Ectodermal cell (in vitro differentiated cells): ENCODE measurements around the gene SLIT1.
"Not testable (repeated sequence)": the region's sequence is repeated elsewhere in the genome, so short reads cannot be mapped to it uniquely, and the experiment has no call there.

Experiments
- H3K27ac ChIP-seq: 2 replicates; pipeline ENCODE4 v1.7.0; 2013; ENCODE audit warnings: mild to moderate bottlenecking, low read depth, low read length; ENCODE audit not compliant: insufficient read depth, poor library complexity, severe bottlenecking
- H3K27me3 ChIP-seq: 2 replicates; pipeline ENCODE4 v1.7.0; 2013; ENCODE audit warnings: mild to moderate bottlenecking, low read length; ENCODE audit not compliant: insufficient read depth, control insufficient read depth, poor library complexity, severe bottlenecking
- H3K36me3 ChIP-seq: one replicate; pipeline ENCODE4 v1.7.0; 2013; ENCODE audit warnings: low read length; ENCODE audit not compliant: control insufficient read depth, insufficient read depth
- H3K4me1 ChIP-seq: one replicate; pipeline ENCODE4 v1.7.0; 2013; ENCODE audit warnings: low read length; ENCODE audit not compliant: control insufficient read depth, insufficient read depth
- H3K4me3 ChIP-seq: 2 replicates; pipeline ENCODE4 v1.7.0; 2013; ENCODE audit warnings: low read depth, low read length, control low read depth; ENCODE audit not compliant: insufficient read depth
- H3K9me3 ChIP-seq: 2 replicates; pipeline ENCODE4 v1.7.0; 2013; ENCODE audit warnings: mild to moderate bottlenecking, low read length, moderate library complexity; ENCODE audit not compliant: control insufficient read depth
- WGBS, 2 experiments: methylation state at CpG; one replicate each; pipeline ENCODE4 v1.1.7; 2013; ENCODE audit warnings: missing lambda C conversion rate in 2 of 2; 5-methylcytosine and 5-hydroxymethylcytosine counted together

The SLIT1 gene

DNA sequence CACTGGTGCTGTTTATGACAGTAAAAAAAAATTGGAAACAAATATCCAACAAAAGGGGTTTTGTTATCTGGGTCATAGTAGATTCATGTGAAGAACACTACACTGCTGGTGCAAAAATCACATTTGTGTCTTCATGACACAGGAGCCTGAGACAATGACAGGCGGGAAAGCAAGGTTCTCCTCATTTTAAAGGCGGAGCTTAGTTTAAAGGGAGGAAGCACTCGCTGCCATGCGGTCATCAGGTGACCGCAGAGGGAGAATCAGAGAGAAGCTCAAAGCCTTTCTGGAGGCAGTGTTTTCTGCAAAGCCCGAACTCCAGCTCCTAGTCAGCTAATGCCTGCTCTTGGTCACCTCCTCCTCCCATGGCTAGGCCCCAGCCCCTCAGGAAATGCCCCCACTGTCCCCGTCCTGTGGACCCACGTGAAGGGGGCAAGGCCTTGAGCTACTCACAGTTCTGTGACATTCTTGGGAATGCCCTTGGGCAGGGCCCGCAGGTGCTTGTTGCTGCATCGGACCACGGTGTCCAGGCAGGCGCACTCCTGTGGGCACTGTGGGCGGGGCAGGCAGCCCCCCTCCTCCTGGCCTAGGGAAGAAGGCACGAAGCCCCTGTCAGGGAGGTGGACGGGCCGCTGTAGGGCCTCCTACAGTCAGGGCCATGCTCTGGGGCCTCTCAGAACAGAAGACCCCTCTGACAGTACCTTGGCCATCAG lies 146.1 kb downstream of the SLIT1 start:
- 91 to 93% methylated on average over 16 of the region's 16 CpGs for WGBS, 2 experiments
- H3K9me3 ChIP-seq: no peaks in the 10 kb centered on the region
- H3K4me1 ChIP-seq: peaks cover 10% of the 10 kb centered on the region
- no peak overlapping the region for H3K27ac ChIP-seq
- H3K4me3 ChIP-seq: no peak overlapping the region
- peaks cover 3% of the 10 kb centered on the region for H3K27me3 ChIP-seq
- H3K36me3 ChIP-seq: no peaks in the 10 kb centered on the region

DNA sequence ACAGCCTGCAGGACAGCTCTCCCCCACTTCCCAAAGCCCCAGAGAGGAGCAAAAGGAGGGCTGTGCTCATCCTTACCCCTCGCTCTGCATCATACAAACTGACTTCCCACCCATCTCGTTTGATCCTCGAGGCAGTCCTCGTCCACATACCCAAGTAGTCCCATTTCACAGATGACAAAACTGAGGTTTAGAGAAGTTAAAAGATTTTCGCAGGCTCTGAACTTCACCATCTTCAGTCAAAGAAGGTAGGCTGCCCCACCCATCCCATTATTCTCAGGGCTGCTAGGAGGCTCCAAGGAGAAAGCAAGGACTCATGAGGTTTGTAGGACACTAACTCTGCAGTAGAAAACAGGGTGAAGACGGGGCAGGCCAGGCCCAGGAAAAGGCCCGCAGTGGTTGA lies 147.1 kb downstream of the SLIT1 start:
- H3K27ac ChIP-seq: no peak overlapping the region
- no peak overlapping the region for H3K4me3 ChIP-seq
- H3K27me3 ChIP-seq: peaks cover 3% of the 10 kb centered on the region
- no peaks in the 10 kb centered on the region for H3K9me3 ChIP-seq
- no peaks in the 10 kb centered on the region for H3K36me3 ChIP-seq
- 90 to 92% methylated on average over 7 of the region's 7 CpGs for WGBS, 2 experiments
- H3K4me1 ChIP-seq: peaks cover 13% of the 10 kb centered on the region

GRCh38 chr10:97037365-97038361 lies 148.1 kb downstream of the SLIT1 start:
- H3K27ac ChIP-seq: no peak overlapping the region
- no peak overlapping the region for H3K4me3 ChIP-seq
- H3K9me3 ChIP-seq: no peaks in the 10 kb centered on the region
- H3K4me1 ChIP-seq: peaks cover 13% of the 10 kb centered on the region
- no peaks in the 10 kb centered on the region for H3K36me3 ChIP-seq
- peaks cover 3% of the 10 kb centered on the region for H3K27me3 ChIP-seq
- WGBS, 2 experiments: 43 to 44% methylated on average over 30 of the region's 30 CpGs

- 92 to 93% methylated on average over 18 of the region's 18 CpGs for WGBS, 2 experiments
- peaks cover 20% of the 10 kb centered on the region for H3K4me1 ChIP-seq
- H3K4me3 ChIP-seq: no peak overlapping the region
- H3K27ac ChIP-seq: no peak overlapping the region
- H3K27me3 ChIP-seq: peaks cover 3% of the 10 kb centered on the region
- H3K36me3 ChIP-seq: no peaks in the 10 kb centered on the region
- H3K9me3 ChIP-seq: no peaks in the 10 kb centered on the region
Observed at GRCh38 chr10:97034958-97035769, 150.6 kb downstream of the SLIT1 start.

- H3K27ac ChIP-seq: no peak overlapping the region
- H3K36me3 ChIP-seq: no peaks in the 10 kb centered on the region
- 81 to 87% methylated on average over 7 of the region's 7 CpGs for WGBS, 2 experiments
- peaks cover 3% of the 10 kb centered on the region for H3K27me3 ChIP-seq
- no peak overlapping the region for H3K4me3 ChIP-seq
- H3K9me3 ChIP-seq: no peaks in the 10 kb centered on the region
- H3K4me1 ChIP-seq: peaks cover 20% of the 10 kb centered on the region
Observed at GRCh38 chr10:97034301-97034700, 151.5 kb downstream of the SLIT1 start.

DNA sequence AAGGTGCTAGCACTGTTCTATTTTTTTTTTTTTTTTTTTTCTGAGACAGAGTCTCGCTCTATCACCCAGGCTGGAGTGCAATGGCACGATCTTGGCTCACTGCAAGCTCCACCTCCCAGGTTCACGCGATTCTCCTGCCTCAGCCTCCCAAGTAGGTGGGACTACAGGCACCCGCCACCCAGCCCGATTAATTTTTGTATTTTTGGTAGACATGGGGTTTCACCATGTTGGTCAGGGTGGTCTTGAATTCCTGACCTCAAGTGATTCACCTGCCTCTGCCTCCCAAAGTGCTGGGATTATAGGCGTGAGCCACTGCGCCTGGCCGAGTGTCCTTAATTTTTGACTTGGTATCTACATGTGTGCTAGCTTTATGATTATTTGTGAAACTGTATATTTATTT lies 151.9 kb downstream of the SLIT1 start:
- H3K9me3 ChIP-seq, H3K36me3 ChIP-seq, H3K4me3 ChIP-seq, H3K27ac ChIP-seq, H3K27me3 ChIP-seq: not testable (repeated sequence)
- WGBS, 2 experiments: 92 to 96% methylated on average over 9 of the region's 9 CpGs
- H3K4me1 ChIP-seq: peaks cover 20% of the 10 kb centered on the region

GRCh38 chr10:97032624-97033023 lies 153.1 kb downstream of the SLIT1 start:
- peaks cover 17% of the 10 kb centered on the region for H3K4me1 ChIP-seq
- no peaks in the 10 kb centered on the region for H3K9me3 ChIP-seq
- WGBS, 2 experiments: 34 to 40% methylated on average over 7 of the region's 7 CpGs
- no peaks in the 10 kb centered on the region for H3K36me3 ChIP-seq
- no peaks in the 10 kb centered on the region for H3K27me3 ChIP-seq
- H3K27ac ChIP-seq: no peak overlapping the region
- H3K4me3 ChIP-seq: no peak overlapping the region

DNA sequence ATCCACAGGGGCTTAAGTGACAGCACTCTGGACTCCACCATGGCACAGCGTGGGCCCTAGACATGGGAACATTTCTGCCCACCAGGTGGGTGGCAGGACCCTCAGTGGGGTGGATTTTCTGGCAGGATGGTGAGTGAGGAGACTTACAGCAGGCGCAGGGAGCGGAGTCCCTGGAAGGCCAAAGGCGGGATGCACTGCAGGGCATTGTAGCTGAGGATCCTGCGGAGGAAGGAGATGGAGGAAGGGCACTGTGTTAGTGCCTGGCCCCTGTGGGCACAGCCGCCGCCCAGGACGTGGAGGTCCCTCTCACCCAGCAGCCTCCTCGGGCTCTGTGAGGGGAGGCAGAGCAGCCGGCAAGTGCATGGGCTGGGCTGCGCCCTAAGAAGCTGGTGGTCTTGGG lies 154.3 kb downstream of the SLIT1 start:
- peaks cover 14% of the 10 kb centered on the region for H3K4me1 ChIP-seq
- 84 to 86% methylated on average over 11 of the region's 11 CpGs for WGBS, 2 experiments
- H3K36me3 ChIP-seq: no peaks in the 10 kb centered on the region
- H3K27ac ChIP-seq: no peak overlapping the region
- H3K9me3 ChIP-seq: no peaks in the 10 kb centered on the region
- H3K4me3 ChIP-seq: no peak overlapping the region
- H3K27me3 ChIP-seq: no peaks in the 10 kb centered on the region

DNA sequence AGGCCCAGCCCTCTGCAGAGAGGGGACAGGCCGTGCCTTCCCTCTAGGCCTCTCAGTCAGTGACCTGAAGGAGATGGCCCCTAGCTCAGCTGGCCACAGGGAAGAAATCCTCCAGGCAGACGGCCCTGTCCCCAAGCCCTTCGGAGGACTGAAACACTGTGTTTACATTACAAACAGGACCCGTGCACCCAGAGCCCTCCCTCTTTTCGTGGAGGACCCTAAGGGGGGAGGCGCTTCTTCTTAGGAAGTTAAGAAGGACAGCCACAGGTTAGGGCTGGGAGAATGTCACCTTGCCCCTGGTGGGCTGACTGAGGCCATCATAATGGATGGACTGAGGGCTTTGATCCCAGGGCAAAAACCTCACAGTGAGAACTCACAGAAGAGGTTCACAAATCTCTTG lies 154.9 kb downstream of the SLIT1 start:
- H3K27ac ChIP-seq: no peak overlapping the region
- H3K4me3 ChIP-seq: no peak overlapping the region
- WGBS, 2 experiments: 41 to 43% methylated on average over 6 of the region's 6 CpGs

More for the DNA sequence above, 154.9 kb downstream of the SLIT1 start:
- no peaks in the 10 kb centered on the region for H3K27me3 ChIP-seq
- no peaks in the 10 kb centered on the region for H3K36me3 ChIP-seq
- H3K4me1 ChIP-seq: peaks cover 14% of the 10 kb centered on the region
- H3K9me3 ChIP-seq: no peaks in the 10 kb centered on the region
